ENCODE results near the gene MAP6.

DNA sequence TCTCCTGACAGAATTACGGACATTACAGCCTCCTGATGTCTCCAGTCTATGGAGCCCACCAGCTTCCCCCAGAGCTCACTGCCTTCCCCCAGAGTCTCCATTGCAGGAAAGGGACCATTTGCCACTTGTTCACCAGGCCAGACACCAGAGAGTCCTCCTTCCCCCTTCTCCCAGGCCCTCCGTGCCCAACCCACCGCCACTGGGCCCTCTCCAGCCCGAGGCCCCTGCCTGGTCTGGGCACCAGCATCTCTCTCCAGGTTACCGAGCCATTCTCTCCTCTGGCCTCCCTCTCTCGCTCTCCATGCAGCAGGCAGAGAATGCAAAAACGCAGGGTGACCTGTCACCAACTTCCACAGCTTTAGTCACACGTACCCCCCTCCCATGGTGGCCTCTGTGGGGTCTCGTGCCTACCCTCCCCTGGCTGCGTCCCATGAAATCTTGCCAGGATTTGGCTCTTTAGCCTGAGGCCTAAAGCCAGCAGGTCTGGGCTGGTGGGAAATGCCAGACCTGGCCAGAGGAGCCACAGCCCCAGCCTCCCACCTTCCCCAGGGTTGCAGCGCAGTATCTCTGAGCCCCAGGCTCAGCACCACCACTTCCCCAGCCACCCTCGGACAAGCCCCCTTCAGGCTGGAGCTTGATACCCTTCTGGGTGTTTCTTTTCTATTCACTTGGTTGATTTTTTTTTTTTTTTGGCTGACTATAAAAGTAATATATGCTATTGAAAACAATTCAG is 113.6 kb downstream of the MAP6 start:
- TF ChIP-seq CTCF (IDR thresholded peaks at IDR 0.05 in 2 of 3, conservative IDR thresholded peaks at IDR 0.05 in 1 of 3; ENCODE audit: borderline replicate concordance in 1 of 3, insufficient read depth in 1 of 3, low read depth in 2 of 3, low read length in 2 of 3) (no peak), POLR2A (IDR thresholded peaks at IDR 0.05; ENCODE audit: borderline replicate concordance, extremely low read depth, insufficient read depth, insufficient read length) (no peak), RAD21 (IDR thresholded peaks at IDR 0.05; ENCODE audit: low read depth) (no peak), EZH2phosphoT487 (IDR thresholded peaks at IDR 0.05; ENCODE audit: borderline replicate concordance) (no peak), POLR2AphosphoS5 (IDR thresholded peaks at IDR 0.05; ENCODE audit: low read depth, low read length) (no peak), ZBTB33 (IDR thresholded peaks at IDR 0.05; ENCODE audit: extremely low read depth, insufficient replicate concordance, low read length) (no peak), SRF (IDR thresholded peaks at IDR 0.05; ENCODE audit: low read depth) (no peak), ZNF274 (IDR thresholded peaks at IDR 0.05; ENCODE audit: low read depth, low read length) (no peak), ZFX (IDR thresholded peaks at IDR 0.05) (no peak), CEBPB (IDR thresholded peaks at IDR 0.05; ENCODE audit: low read depth) (no peak), TCF7L2 (IDR thresholded peaks at IDR 0.05; ENCODE audit: borderline replicate concordance, extremely low read depth, insufficient read depth, insufficient read length) (no peak), SP1 (IDR thresholded peaks at IDR 0.05; ENCODE audit: low read depth) (no peak)
- TF ChIP-seq, protein P1, sequence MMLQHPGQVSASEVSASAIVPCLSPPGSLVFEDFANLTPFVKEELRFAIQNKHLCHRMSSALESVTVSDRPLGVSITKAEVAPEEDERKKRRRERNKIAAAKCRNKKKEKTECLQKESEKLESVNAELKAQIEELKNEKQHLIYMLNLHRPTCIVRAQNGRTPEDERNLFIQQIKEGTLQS (IDR thresholded peaks at IDR 0.05) = no peak
- TF ChIP-seq, protein P2, sequence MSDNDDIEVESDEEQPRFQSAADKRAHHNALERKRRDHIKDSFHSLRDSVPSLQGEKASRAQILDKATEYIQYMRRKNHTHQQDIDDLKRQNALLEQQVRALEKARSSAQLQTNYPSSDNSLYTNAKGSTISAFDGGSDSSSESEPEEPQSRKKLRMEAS (IDR thresholded peaks at IDR 0.05) = no peak
